BLaER1 treated with 17β-estradiol and CSF1 and Interleukin-3, amounts not matched to agents 10 nM and 100 nM (cell line): ENCODE measurements around the gene CCDC12.

Experiments used
- H3K27ac ChIP-seq, 11 experiments: shearing (Covaris generic); formaldehyde crosslinking; 2 replicates each; pipeline ENCODE4 v1.8.1; 2022
- H3K27me3 ChIP-seq, 11 experiments: shearing (Covaris generic); formaldehyde crosslinking; 2 replicates each; pipeline ENCODE4 v1.8.1; 2022
- H3K36me3 ChIP-seq, 11 experiments: shearing (Covaris generic); formaldehyde crosslinking; 2 replicates each; pipeline ENCODE4 v1.8.1; 2022
- H3K4me1 ChIP-seq, 10 experiments: shearing (Covaris generic); formaldehyde crosslinking; 2 replicates each; pipeline ENCODE4 v1.8.1; 2022
- H3K4me2 ChIP-seq, 11 experiments: shearing (Covaris generic); formaldehyde crosslinking; 2 replicates each; pipeline ENCODE4 v1.8.1; 2022
- H3K4me3 ChIP-seq, 10 experiments: shearing (Covaris generic); formaldehyde crosslinking; 2 replicates each; pipeline ENCODE4 v1.8.1; 2022
- H3K9ac ChIP-seq, 11 experiments: shearing (Covaris generic); formaldehyde crosslinking; 2 replicates each; pipeline ENCODE4 v1.8.1; 2022
- H3K9me3 ChIP-seq, 11 experiments: shearing (Covaris generic); formaldehyde crosslinking; replicated peaks in 1 of 11; 2 replicates each; pipeline ENCODE4 v1.8.1; 2022
- H4K20me1 ChIP-seq, 11 experiments: shearing (Covaris generic); formaldehyde crosslinking; 2 replicates each; pipeline ENCODE4 v1.8.1; 2022
- Cebpa-rat ChIP-seq, 11 experiments: shearing (Covaris generic); IDR thresholded peaks; 2 replicates each; pipeline ENCODE4 v1.8.1; 2022

The CCDC12 gene

GRCh38 chr3:47000922-47001730, 24.6 kb upstream of the CCDC12 start:
- Histone ChIP-seq H3K27ac (peak overlapping the region in 6 of 11 experiments; percentile 9 to 59 (median 31); a peak in 7 of 22 replicates), H3K9ac (peak overlapping the region in 10 of 11 experiments; percentile 1 to 61 (median 39); a peak in 11 of 22 replicates), H3K27me3 (no peaks in the 10 kb centered on the region), H3K36me3 (peaks cover 64 to 90% (median 74%) of the 10 kb centered on the region in 11 experiments), H3K4me1 (peaks cover 37 to 55% (median 48%) of the 10 kb centered on the region in 10 experiments), H3K9me3 (no peaks in the 10 kb centered on the region), H4K20me1 (peaks cover 0 to 97% (median 0%) of the 10 kb centered on the region in 11 experiments; a peak in 7 of 22 replicates), H3K4me2 (peak overlapping the region in 10 of 11 experiments; percentile 27 to 71 (median 54); a peak in 19 of 22 replicates), H3K4me3 (no peak overlapping the region)
- TF ChIP-seq Cebpa-rat (IDR thresholded peaks at IDR 0.05) = peak in 3 of 11 experiments; percentile 40 to 47 (median 44); a peak in 1 of 22 replicates

GRCh38 chr3:47000198-47000815, 23.8 kb upstream of the CCDC12 start:
- Histone ChIP-seq H4K20me1 (peaks cover 0 to 97% (median 0%) of the 10 kb centered on the region in 11 experiments; a peak in 7 of 22 replicates), H3K4me3 (no peak overlapping the region), H3K4me1 (peaks cover 46 to 59% (median 52%) of the 10 kb centered on the region in 10 experiments), H3K36me3 (peaks cover 62 to 90% (median 72%) of the 10 kb centered on the region in 11 experiments), H3K27ac (peak overlapping the region in 6 of 11 experiments; percentile 9 to 59 (median 31); a peak in 8 of 22 replicates), H3K9ac (peak overlapping the region in 10 of 11 experiments; percentile 1 to 61 (median 39); a peak in 12 of 22 replicates), H3K27me3 (no peaks in the 10 kb centered on the region), H3K4me2 (peak overlapping the region; percentile 19 to 71 (median 52); a peak in 18 of 22 replicates), H3K9me3 (no peaks in the 10 kb centered on the region)
- no peak for TF ChIP-seq Cebpa-rat (IDR thresholded peaks at IDR 0.05)

GRCh38 chr3:46999516-47000197, 23.1 kb upstream of the CCDC12 start:
- H3K36me3 ChIP-seq = peaks cover 62 to 90% (median 72%) of the 10 kb centered on the region in 11 experiments
- TF ChIP-seq Cebpa-rat (IDR thresholded peaks at IDR 0.05) = no peak
- no peak overlapping the region for H3K4me3 ChIP-seq
- peak overlapping the region in 2 of 11 experiments; percentile 8 to 46; a peak in 3 of 22 replicates for H3K9ac ChIP-seq
- H3K27me3 ChIP-seq = no peaks in the 10 kb centered on the region
- peak overlapping the region in 7 of 11 experiments; percentile 19 to 71 (median 52); a peak in 7 of 22 replicates for H3K4me2 ChIP-seq
- peaks cover 47 to 61% (median 52%) of the 10 kb centered on the region in 10 experiments for H3K4me1 ChIP-seq
- H4K20me1 ChIP-seq = peaks cover 0 to 97% (median 0%) of the 10 kb centered on the region in 11 experiments; a peak in 6 of 22 replicates
- no peaks in the 10 kb centered on the region for H3K9me3 ChIP-seq
- H3K27ac ChIP-seq = peak overlapping the region in 2 of 11 experiments; percentile 18 to 59; a peak in 2 of 22 replicates

GRCh38 chr3:46998852-46999515, 22.4 kb upstream of the CCDC12 start:
- Histone ChIP-seq H3K4me3 (no peak overlapping the region), H3K4me1 (peaks cover 47 to 61% (median 52%) of the 10 kb centered on the region in 10 experiments), H3K36me3 (peaks cover 55 to 90% (median 72%) of the 10 kb centered on the region in 11 experiments), H3K9me3 (no peaks in the 10 kb centered on the region), H4K20me1 (peaks cover 0 to 96% (median 0%) of the 10 kb centered on the region in 11 experiments; a peak in 6 of 22 replicates), H3K27me3 (no peaks in the 10 kb centered on the region), H3K4me2 (peak overlapping the region; percentile 13 to 88 (median 79); a peak in 15 of 22 replicates), H3K9ac (no peak overlapping the region), H3K27ac (peak overlapping the region in 1 of 11 experiments; percentile 59; a peak in 1 of 22 replicates)
- no peak for TF ChIP-seq Cebpa-rat (IDR thresholded peaks at IDR 0.05)

- no peak overlapping the region for H3K4me3 ChIP-seq
- no peak for TF ChIP-seq Cebpa-rat (IDR thresholded peaks at IDR 0.05)
- H3K4me1 ChIP-seq = peaks cover 47 to 61% (median 53%) of the 10 kb centered on the region in 10 experiments
Measured at GRCh38 chr3:46998121-46998851, 21.7 kb upstream of the CCDC12 start.

GRCh38 chr3:46997453-46998091, 21.0 kb upstream of the CCDC12 start:
- H3K27me3 ChIP-seq = no peaks in the 10 kb centered on the region
- peak overlapping the region in 9 of 11 experiments; percentile 11 to 64 (median 37); a peak in 9 of 22 replicates for H3K9ac ChIP-seq
- no peak overlapping the region for H3K4me3 ChIP-seq
- no peak for TF ChIP-seq Cebpa-rat (IDR thresholded peaks at IDR 0.05)
- H3K4me2 ChIP-seq = peak overlapping the region; percentile 66 to 88 (median 79)
- H3K9me3 ChIP-seq = no peaks in the 10 kb centered on the region
- peaks cover 49 to 65% (median 55%) of the 10 kb centered on the region in 10 experiments for H3K4me1 ChIP-seq
- H3K36me3 ChIP-seq = peaks cover 51 to 89% (median 69%) of the 10 kb centered on the region in 11 experiments
- peak overlapping the region in 9 of 11 experiments; percentile 9 to 59 (median 46); a peak in 16 of 22 replicates for H3K27ac ChIP-seq
- H4K20me1 ChIP-seq = peaks cover 0 to 90% (median 0%) of the 10 kb centered on the region in 11 experiments; a peak in 6 of 22 replicates

More at GRCh38 chr3:46998121-46998851, 21.7 kb upstream of the CCDC12 start:
- Histone ChIP-seq H4K20me1 (peaks cover 0 to 95% (median 0%) of the 10 kb centered on the region in 11 experiments; a peak in 6 of 22 replicates), H3K9me3 (no peaks in the 10 kb centered on the region), H3K9ac (peak overlapping the region in 5 of 11 experiments; percentile 19 to 37 (median 25); a peak in 2 of 22 replicates), H3K27me3 (no peaks in the 10 kb centered on the region), H3K36me3 (peaks cover 50 to 90% (median 70%) of the 10 kb centered on the region in 11 experiments), H3K4me2 (peak overlapping the region; percentile 66 to 88 (median 79)), H3K27ac (peak overlapping the region in 4 of 11 experiments; percentile 9 to 59 (median 54); a peak in 7 of 22 replicates)
